Activated B cell treated with CpG ODN at 0.5 μM for 24 hours (primary cell): ENCODE data around the gene KCNJ1. TPM values are rescaled to one million over a fixed set of nuclear protein-coding genes. Genes with fewer than 3 reads are reported as not detected.
A peak's percentile ranks its signal among the peaks of the same experiment; 100 is the strongest.

ENCODE experiments used
- ATAC-seq: fragments of 200-7000 bp; cut with Tn5 transposase; one replicate; pipeline ENCODE4 v1.10.0; 2021; ENCODE audit warnings: low read depth, mild to moderate bottlenecking, moderate library complexity
- CTCF ChIA-PET: fragments of 350-600 bp; sonication (Branson Sonifier 250); formaldehyde crosslinking; loops from one replicate; lab custom pipeline; 2021; ENCODE audit warnings: antibody characterized with exemption; lab: Charles Lee
- POLR2A ChIA-PET: fragments of 350-600 bp; sonication (Branson Sonifier 250); formaldehyde crosslinking; loops from one replicate; lab custom pipeline; 2021; ENCODE audit warnings: antibody characterized with exemption; lab: Charles Lee
- DNase-seq: peaks from one replicate; pipeline ENCODE4 v3.0.0; 2022
- H3K27ac Mint-ChIP-seq: one replicate; pipeline ENCODE4 v1.8.0; 2020; ENCODE audit warnings: mixed read lengths
- H3K27me3 Mint-ChIP-seq: one replicate; pipeline ENCODE4 v1.8.0; 2021; ENCODE audit warnings: mixed read lengths
- H3K36me3 Mint-ChIP-seq: one replicate; pipeline ENCODE4 v1.8.0; 2021; ENCODE audit warnings: low read depth, mixed read lengths
- H3K4me1 Mint-ChIP-seq: one replicate; pipeline ENCODE4 v1.8.0; 2021; ENCODE audit warnings: mixed read lengths
- H3K4me3 Mint-ChIP-seq: one replicate; pipeline ENCODE4 v1.8.0; 2020; ENCODE audit warnings: mild to moderate bottlenecking, mixed read lengths
- H3K9me3 Mint-ChIP-seq: one replicate; pipeline ENCODE4 v1.8.0; 2020; ENCODE audit warnings: mixed read lengths
- intact Hi-C: fragments of 100-400 bp; cut with micrococcal nuclease; formaldehyde crosslinking; loops from one replicate; pipeline ENCODE4 v1.15.1; 2024
- total RNA-seq: library from RNA; stranded (reverse); gene quantifications from 2 replicates; pipeline ENCODE4 v1.2.3, GENCODE V29; 2022
- TF ChIP-seq, protein P1 (sequence below): fragments of 200-600 bp; IDR thresholded peaks from one replicate; pipeline ENCODE4 v1.8.0; 2022; ENCODE audit warnings: antibody characterized with exemption, mild to moderate bottlenecking

KCNJ1 gene
- total RNA-seq, 1 donor from 2014 or later = not detected

DNA sequence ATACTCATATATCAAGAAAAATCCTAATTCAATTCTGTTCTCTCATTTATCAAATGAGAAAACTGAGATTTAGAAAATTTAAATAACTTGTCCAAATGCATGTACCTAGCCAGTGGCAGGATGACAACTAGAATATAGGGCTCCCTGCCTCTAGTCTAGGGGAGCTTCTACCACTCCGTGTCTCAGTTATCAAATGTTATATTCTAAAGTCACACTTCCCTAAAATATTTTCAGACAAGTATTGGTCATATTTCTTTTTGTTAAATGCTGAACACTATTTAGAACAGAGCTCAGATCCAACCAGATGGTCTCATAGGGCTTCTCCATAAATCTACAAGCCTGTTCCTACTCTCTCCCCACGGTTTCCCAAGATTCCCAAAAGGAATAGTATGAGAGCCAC, 26.3 kb downstream of the KCNJ1 start:
- Mint-ChIP-seq H3K27ac (peak overlapping the region; percentile 86), H3K4me1 (peaks cover 100% of the 10 kb centered on the region), H3K36me3 (peaks cover 2% of the 10 kb centered on the region), H3K27me3 (no peaks in the 10 kb centered on the region), H3K4me3 (peak overlapping the region; percentile 36), H3K9me3 (peaks cover 6% of the 10 kb centered on the region)
- DNase-seq = no peak
- ChIA-PET POLR2A (interaction anchor here (0.7 to 3.2 kb wide), 8 partner anchors 8 to 550 kb away, joined by 3 to 12 read pairs (median 4); no protein-coding TSS in a partner anchor), CTCF (interaction anchor here (1.1 to 3.6 kb wide), 5 partner anchors 10 to 210 kb away, joined by 3 to 25 read pairs (median 5); no protein-coding TSS in a partner anchor)
- TF ChIP-seq, protein P1, sequence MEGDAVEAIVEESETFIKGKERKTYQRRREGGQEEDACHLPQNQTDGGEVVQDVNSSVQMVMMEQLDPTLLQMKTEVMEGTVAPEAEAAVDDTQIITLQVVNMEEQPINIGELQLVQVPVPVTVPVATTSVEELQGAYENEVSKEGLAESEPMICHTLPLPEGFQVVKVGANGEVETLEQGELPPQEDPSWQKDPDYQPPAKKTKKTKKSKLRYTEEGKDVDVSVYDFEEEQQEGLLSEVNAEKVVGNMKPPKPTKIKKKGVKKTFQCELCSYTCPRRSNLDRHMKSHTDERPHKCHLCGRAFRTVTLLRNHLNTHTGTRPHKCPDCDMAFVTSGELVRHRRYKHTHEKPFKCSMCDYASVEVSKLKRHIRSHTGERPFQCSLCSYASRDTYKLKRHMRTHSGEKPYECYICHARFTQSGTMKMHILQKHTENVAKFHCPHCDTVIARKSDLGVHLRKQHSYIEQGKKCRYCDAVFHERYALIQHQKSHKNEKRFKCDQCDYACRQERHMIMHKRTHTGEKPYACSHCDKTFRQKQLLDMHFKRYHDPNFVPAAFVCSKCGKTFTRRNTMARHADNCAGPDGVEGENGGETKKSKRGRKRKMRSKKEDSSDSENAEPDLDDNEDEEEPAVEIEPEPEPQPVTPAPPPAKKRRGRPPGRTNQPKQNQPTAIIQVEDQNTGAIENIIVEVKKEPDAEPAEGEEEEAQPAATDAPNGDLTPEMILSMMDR = no peak
- intact Hi-C loops = loop anchor here (5.0 kb wide), 2 partner anchors 228 to 568 kb away; no protein-coding TSS in a partner anchor
- peak; percentile 16 for ATAC-seq

DNA sequence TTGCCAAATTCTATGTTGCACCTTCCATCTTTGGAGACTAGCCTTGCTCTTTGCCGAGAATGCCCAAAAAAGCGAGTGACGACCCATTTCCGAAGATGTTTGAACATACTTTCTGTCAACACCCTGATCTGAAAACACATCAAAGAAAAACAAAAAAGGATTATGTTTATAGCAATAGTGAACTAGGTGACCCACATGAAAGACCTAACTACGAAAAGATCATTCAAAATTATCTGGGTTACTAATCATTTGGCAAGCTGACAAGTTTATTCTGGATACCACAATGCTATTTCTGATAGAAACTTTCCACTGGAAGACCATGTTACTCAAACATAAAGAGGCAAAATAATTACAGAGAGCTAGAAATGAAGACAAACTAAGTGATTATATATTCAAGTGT, 27.0 kb downstream of the KCNJ1 start:
- Mint-ChIP-seq H3K27ac (peak overlapping the region; percentile 86), H3K36me3 (peaks cover 2% of the 10 kb centered on the region), H3K4me1 (peaks cover 99% of the 10 kb centered on the region), H3K4me3 (no peak overlapping the region), H3K27me3 (no peaks in the 10 kb centered on the region), H3K9me3 (peaks cover 6% of the 10 kb centered on the region)
- DNase-seq (no peak), ATAC-seq (no peak)
- intact Hi-C loops = loop anchor here (5.0 kb wide), 2 partner anchors 228 to 568 kb away; no protein-coding TSS in a partner anchor
- ChIA-PET POLR2A (interaction anchor here (1.1 to 3.2 kb wide), 7 partner anchors 8 to 550 kb away, joined by 3 to 12 read pairs (median 4); no protein-coding TSS in a partner anchor), CTCF (interaction anchor here (3.6 kb wide), 1 partner anchor 9 kb away, joined by 25 read pairs; no protein-coding TSS in a partner anchor)
- TF ChIP-seq, protein P1 = no peak

DNA sequence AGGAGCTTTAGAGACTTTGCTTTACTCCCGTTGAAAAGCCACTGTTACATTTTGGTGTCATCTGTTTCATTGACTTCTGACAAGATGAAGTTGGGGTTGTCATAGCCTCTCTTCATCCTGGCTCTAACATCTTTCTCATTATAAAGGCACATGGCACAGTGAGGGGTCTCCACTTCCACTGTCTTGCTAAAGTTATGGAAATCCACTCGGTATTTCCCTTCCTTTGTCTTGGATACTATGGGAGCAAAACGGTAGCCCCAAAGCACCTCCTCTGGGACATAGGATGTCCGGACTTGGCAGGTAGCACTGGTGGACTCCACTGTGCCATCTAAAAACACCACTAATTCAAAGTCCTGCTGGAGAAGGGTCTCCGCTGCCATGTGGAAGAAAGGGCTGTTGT, 28.0 kb downstream of the KCNJ1 start:
- Mint-ChIP-seq H3K9me3 (peaks cover 6% of the 10 kb centered on the region), H3K4me1 (peaks cover 98% of the 10 kb centered on the region), H3K27me3 (no peaks in the 10 kb centered on the region), H3K27ac (no peak overlapping the region), H3K4me3 (no peak overlapping the region), H3K36me3 (peaks cover 2% of the 10 kb centered on the region)
- intact Hi-C loops = no loop called here
- ChIA-PET POLR2A (interaction anchor here (0.6 kb wide), 1 partner anchor 214 kb away, joined by 3 read pairs; no protein-coding TSS in a partner anchor), CTCF (no interaction called here)
- ATAC-seq (no peak), DNase-seq (no peak)
- TF ChIP-seq, protein P1 = no peak

DNA sequence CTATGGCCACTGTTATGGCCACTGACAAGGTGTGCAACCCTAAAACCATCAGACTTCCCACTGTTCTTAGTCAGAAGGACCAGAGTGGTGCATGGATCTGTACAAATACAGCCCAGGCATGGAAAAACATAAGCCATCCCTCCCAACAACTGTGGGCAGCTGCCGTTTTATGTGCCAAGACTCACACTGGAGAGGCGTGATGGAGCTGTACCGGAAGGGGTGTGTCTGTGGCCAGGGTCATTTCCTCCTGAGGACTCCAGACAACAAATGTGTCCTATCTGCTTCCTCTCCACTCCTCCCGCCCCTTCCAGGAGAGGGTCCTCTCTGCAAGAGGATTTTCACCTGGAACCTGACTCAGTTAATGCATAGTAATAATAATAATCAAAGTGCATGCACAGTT, 29.5 kb downstream of the KCNJ1 start:
- peak overlapping the region; percentile 20 for H3K27ac Mint-ChIP-seq
- H3K4me3 Mint-ChIP-seq = no peak overlapping the region
- no peak for DNase-seq
- no peak for ATAC-seq
- H3K27me3 Mint-ChIP-seq = no peaks in the 10 kb centered on the region
- POLR2A ChIA-PET = no interaction called here
- TF ChIP-seq, protein P1 = no peak
- intact Hi-C loops = no loop called here
- H3K4me1 Mint-ChIP-seq = peaks cover 98% of the 10 kb centered on the region
- CTCF ChIA-PET = interaction anchor here (0.9 kb wide), 1 partner anchor 11 kb away, joined by 3 read pairs; no protein-coding TSS in a partner anchor
- peaks cover 6% of the 10 kb centered on the region for H3K9me3 Mint-ChIP-seq
- H3K36me3 Mint-ChIP-seq = peaks cover 2% of the 10 kb centered on the region

DNA sequence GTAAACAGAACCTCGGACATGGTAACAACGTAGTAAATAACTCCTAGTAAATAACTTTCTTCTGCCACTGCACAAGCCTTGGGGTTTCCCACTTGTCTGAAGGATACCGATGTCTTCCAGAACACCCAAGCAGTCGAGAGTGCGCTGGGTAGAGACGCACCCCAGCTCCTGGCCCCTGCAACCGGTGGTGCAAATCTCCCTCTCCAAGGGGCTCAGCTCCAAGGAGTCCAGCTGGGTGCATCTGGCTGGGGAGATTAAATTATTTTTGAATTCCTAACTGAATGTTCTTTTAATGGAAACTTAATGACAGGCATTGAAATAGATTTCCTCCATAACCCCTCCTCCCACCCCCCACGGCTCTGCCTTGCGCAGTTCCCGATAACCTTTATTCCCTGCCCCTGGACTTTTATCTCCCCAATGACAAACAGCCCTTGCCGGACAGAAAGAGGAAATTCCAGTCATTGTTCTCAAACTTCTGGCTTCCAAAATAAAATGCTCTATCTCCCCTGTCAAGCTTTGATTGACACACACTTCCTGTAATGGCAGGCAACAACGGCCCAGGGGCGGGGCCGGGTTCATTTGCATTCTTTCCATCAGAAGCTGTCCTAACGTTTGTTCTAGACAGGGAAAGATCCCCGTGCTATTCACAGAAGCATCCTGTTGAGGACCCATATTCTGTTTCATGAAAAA, 31.2 kb downstream of the KCNJ1 start:
- DNase-seq (no peak), ATAC-seq (no peak)
- Mint-ChIP-seq H3K4me1 (peaks cover 98% of the 10 kb centered on the region), H3K36me3 (peaks cover 2% of the 10 kb centered on the region), H3K27me3 (no peaks in the 10 kb centered on the region), H3K9me3 (peaks cover 6% of the 10 kb centered on the region), H3K27ac (peak overlapping the region; percentile 38), H3K4me3 (peak overlapping the region; percentile 45)
- CTCF ChIA-PET = interaction anchor here (0.9 kb wide), 2 partner anchors 205 to 664 kb away, joined by 3 read pairs; no protein-coding TSS in a partner anchor
- TF ChIP-seq, protein P1 = no peak
- POLR2A ChIA-PET = no interaction called here
- intact Hi-C loops = no loop called here
